HT-29 (cell line): ENCODE data around the gene MYH2. TPM values are rescaled to one million over a fixed set of nuclear protein-coding genes. Genes with fewer than 3 reads are reported as not detected.

Source experiments
- DNase-seq: peaks from one replicate; pipeline ENCODE4 v3.0.0-alpha.2; 2015; ENCODE audit warnings: low spot score
- total RNA-seq: library from RNA; depleted of rRNA; stranded (reverse); fragments of >200 nt; shearing (Covaris generic); gene quantifications from 2 replicates; pipeline ENCODE4 v1.2.3, GENCODE V29; 2014; rRNA removed

MYH2 gene
- total RNA-seq, 1 experiment from 2014 or later = not detected

DNA sequence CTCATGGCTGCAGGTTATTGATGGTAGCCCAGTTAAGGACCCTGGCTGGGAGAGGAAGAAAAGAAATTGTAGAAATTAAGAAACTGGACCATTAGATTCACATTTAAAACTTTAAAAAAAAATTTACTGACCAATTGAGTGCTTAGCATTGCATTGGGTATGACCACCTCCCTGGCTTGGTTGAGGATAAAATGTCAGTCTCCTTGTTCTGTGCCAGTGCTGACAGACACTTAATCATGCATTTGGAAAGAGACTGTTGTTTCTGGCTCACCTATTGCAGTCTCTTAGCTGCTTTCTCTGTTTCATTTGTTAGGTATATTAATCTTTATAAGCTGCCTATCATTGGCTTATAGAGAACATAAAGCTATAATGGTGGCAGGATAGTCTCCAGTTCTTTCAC, 32.8 kb downstream of the MYH2 start:
- no peak for DNase-seq

DNA sequence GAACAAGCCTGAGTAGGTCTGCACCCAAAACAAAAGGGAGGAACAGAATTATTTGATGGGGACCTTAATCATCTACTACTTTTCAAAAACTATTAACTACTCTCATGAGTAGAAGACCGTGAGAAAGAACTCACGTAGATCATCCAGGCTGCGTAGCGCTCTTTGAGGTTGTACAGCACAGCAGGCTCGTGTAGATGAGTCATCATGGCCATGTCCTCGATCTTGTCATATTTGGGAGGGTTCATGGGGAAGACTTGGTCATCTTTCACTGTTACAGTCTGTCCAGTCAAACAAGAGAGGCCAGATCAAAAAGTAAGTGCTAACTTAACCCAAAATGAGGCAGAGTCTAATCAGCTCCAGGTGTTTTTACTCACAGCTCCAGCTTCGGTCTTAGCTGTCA, 33.4 kb downstream of the MYH2 start:
- no peak for DNase-seq

DNA sequence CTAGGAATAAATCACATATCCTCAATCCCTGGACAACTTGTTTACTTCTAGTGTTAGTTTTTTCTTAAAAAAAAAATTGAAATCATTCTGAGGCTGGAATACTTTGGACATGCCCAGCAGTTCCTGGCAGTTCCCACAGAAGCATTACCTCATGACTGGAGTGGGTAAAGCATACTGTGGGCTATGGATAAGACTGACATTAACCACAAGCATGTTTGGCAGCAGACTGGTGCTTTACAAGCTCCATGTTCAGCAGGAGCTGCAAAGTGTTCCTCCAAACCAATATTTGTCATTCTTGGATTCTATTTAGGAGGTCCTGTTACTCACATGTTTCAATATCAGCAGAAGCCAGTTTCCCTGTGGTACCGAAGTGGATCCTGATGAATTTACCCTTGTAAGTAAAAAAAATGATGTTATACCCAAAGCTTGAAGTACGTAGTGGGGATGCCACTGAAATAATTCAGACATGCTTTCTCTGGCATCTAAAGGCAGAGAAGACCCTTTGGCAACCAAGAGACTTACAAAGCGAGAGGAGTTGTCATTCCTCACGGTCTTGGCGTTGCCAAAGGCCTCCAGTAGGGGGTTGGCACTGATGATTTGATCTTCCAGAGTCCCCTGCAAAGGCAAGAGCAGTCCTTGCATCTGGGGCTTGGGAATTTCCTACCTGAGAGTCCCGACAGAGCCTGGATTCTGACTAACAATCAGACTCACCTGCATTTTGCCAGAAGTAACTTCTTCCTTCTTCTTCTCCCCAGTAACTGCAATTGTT, 36.0 kb downstream of the MYH2 start:
- DNase-seq = no peak

GRCh38 chr17:10512856-10513255, 36.6 kb downstream of the MYH2 start:
- DNase-seq = no peak

GRCh38 chr17:10499950-10500349, 49.5 kb downstream of the MYH2 start:
- DNase-seq = no peak

DNA sequence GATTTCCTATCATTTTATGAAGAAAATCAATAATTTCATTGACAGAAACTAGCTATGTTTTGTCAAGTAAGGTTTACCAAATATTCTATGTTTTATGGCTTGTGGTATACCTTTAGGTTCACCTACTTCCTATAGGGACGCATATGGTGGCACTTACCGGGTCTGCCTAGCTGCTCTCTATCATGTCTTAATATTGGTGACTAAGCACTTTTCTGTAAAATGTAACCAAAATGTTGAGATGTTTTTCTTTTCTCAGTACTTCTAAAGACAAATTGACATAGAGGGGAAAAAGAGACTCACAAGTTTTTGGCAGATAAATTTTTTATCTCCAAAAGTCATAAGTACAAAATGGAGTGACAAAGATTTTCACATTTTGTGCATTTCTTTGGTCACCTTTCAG, 57.5 kb downstream of the MYH2 start:
- DNase-seq = no peak

- no peak for DNase-seq
Measured at GRCh38 chr17:10482252-10482651, 67.2 kb downstream of the MYH2 start.

DNA sequence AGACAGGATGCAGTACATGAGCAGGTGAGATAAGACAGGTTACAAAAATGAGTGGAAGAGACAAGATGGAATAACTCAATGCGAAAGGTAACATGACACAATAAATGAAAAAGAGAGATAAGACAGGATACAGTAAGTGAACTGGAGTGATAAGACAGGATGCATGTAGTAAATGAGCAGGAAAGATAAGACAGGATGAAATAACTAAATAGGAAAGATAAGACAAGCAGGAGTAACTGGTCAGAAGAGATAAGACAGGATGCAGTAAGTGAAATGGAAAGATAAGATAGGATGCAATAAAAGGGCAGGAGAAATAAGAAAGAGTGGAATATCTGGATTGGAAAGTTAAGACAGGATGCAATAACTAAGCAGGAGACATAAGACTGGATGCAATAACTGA, 71.8 kb downstream of the MYH2 start:
- DNase-seq = no peak

DNA sequence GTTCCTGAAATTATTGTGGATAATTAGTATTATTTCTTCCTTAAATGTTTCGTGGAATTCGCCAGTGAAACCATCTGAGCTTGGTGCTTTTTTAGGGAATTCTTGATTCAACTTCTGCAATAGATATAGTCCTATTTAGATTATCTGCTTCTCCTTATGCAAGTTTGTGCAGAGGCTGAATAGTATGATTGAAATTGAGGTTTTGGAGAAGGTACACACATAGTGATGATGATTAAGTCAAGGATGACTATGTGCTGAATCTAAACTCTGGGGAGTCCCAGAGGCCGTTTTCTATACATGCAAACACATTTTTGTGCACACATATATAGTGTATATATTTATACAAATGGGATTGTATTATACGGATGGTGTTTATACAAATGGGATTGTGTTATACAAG, 74.9 kb downstream of the MYH2 start:
- no peak for DNase-seq

GRCh38 chr17:10471858-10472257, 77.6 kb downstream of the MYH2 start:
- DNase-seq = no peak

Other genes with a start within 250 kb of the MYH2 start
- gene MYH13, start 176.7 kb downstream of the MYH2 start, total RNA-seq = not detected in 2 replicates
- not detected in 2 replicates for gene MYH8, start 127.7 kb downstream of the MYH2 start, total RNA-seq
- not detected in 2 replicates for gene MYH4, start 80.1 kb downstream of the MYH2 start, total RNA-seq
- gene MYH1, start 31.1 kb downstream of the MYH2 start, total RNA-seq = not detected in 2 replicates
- 0.25 and 1.0 TPM in 2 replicates for gene MYH3, start 107.7 kb upstream of the MYH2 start, total RNA-seq
- 52.4 and 55.8 TPM in 2 replicates for gene SCO1, start 147.9 kb upstream of the MYH2 start, total RNA-seq
- 1.4 and 2.7 TPM in 2 replicates for gene ADPRM, start 147.9 kb upstream of the MYH2 start, total RNA-seq
- not detected in 2 replicates for gene TMEM220, start 180.4 kb upstream of the MYH2 start, total RNA-seq